Stimulated activated naive CD4-positive, alpha-beta T cell (primary cell): ENCODE results near the gene RPS8.
"Not testable (repeated sequence)": the region's sequence is repeated elsewhere in the genome, so short reads cannot be mapped to it uniquely, and the experiment has no call there.

Experiments
- DNase-seq, 6 experiments: peaks; one replicate each; lab custom pipeline; 2025; lab: John Stamatoyannopoulos, UW

The RPS8 gene

GRCh38 chr1:44780583-44781121 lies 5.3 kb downstream of the RPS8 start:
- no peak for DNase-seq

DNA sequence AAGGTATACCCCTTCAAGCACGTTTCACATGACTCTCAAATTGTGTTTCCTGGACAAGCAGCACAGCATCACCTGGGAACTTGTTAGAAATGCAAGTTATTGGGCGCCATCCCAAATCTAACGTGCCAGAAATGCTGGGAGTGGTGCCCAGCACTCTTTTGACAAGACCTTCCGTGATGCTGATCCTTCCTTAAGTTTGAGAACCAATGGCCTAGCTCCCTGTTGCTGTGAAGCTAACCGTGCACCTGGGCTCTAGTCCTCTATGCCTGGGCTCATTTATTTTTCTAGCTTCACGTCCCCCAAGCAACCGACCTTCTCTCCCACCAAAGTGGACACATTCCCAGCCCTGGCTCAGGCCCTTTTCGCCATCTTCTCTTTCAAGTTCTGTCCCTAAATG lies 8.4 kb downstream of the RPS8 start:
- DNase-seq = no peak

DNA sequence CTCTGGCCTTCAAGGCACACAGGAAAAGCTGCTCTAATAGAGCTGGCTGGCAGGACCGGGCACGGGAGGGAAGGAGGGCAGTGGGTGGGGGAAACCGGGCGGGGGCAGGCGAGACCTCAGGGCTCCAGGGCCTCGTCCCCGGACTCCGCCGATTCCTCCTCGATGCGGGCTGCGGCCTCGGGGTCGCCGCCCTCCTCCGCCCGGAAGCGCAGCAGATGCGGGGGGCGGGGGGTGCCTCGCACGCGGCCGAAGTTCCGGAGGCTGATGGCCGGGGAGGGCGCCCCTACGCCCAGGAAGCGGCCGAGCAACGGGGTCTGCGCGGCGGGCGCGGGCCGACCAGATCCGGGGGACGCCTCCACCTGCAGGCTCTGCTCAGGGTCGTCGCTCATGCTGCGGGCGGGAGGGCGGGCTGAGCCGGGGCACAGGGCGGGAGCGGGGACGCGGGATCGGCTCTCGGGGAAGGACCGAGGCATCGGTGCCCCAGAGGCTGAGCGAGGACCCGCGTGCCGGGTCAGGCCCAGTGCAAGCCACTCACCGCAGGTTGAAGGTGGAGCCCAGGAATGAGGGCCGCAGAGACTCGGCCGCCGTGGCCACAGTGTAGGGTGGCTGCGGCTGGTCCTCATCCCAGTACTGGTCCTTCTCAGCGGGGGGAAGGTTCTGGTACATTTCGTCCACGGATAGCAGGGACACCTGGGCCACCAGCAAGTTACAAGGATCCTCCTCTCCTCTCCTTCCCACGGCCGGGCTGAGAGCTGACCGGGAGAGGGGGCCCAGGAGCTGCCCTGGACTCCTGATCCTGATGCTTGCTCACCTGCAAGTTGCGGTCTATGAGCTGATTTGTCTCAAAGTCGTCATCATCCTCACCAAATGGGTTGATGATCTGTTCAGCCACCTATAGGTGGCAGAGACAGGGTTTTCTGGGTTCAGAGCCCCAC lies 9.0 kb downstream of the RPS8 start:
- DNase-seq = peak in 3 of 6 experiments; percentile 31 to 33 (median 32)

- no peak for DNase-seq
Observed at GRCh38 chr1:44785029-44785380, 9.7 kb downstream of the RPS8 start.

DNA sequence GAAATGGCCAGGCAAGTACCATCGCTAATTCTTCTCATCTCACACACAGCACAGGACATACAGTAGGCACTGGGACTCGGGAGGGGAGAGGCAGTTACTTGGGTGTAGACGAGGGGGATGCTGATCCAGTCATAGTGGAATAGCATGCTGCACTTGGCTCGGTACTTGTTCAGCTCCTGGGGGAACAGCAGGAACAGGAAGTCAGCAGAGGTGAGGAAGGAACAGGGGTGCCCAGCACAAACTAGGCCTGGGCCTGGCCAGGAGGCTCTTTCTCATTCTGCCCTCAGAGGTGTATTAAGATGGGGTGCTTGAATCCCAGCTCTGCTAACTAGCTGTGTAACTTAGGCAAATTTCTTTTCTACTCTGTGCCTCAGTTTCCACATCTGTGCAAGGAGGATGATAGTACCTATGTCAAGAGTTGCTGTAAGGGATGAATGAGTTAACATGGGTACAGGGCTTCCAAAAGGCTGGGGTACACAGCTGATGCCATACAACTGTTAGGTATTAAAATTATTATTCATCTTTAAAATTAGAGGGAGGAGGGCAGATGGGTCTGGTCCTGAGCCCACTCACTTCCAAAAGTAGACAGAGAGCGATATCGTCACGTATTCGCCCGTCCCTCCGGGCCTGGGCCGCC lies 10.3 kb downstream of the RPS8 start:
- no peak for DNase-seq

GRCh38 chr1:44786138-44786840 lies 10.9 kb downstream of the RPS8 start:
- peak; percentile 57 to 84 (median 75) for DNase-seq

GRCh38 chr1:44786841-44787426 lies 11.6 kb downstream of the RPS8 start:
- DNase-seq = no peak

GRCh38 chr1:44787506-44787905 lies 12.2 kb downstream of the RPS8 start:
- no peak for DNase-seq

DNA sequence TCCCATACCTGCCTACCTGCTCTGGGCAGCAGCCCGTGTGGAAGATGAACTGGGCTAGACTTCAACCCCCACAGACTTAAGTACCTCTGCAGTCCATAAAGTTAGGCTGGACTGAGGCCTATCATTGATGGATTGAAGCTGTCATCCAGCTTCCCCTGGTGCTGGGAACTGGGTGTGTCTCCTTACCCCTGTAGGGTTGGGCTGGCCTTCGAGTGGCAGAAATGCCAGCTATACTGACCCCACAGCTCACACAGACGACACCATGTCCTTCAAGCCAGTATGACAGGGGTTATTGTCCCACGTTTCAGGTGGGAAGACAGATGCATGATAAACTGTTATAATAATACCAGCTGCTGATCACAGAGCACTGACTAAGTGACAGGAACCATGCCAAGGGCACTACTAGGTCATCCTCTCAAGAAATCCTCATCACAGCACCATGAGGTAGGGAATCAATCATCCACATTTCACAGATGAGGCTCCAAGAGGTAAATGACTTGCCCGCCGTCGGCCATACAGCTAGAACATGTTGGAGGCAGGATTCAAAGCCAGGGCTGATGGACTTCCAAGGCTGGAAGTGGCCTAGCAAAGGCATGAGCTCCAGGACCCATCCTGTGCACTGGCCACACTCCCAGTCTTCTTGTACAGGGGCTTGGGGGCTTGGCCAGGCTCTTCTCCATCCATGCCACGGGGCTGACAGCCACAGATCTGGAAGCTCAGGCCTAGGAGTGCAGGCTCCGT lies 12.9 kb downstream of the RPS8 start, which contains the start of gene BEST4:
Gene BEST4, minus strand, starts transcription at position 51 of the 741 bp plus-strand sequence. CDS start 465 bp downstream, outside the sequence.
- DNase-seq = no peak

- no peak for DNase-seq
Observed at GRCh38 chr1:44790968-44791801, 15.8 kb downstream of the RPS8 start.

DNA sequence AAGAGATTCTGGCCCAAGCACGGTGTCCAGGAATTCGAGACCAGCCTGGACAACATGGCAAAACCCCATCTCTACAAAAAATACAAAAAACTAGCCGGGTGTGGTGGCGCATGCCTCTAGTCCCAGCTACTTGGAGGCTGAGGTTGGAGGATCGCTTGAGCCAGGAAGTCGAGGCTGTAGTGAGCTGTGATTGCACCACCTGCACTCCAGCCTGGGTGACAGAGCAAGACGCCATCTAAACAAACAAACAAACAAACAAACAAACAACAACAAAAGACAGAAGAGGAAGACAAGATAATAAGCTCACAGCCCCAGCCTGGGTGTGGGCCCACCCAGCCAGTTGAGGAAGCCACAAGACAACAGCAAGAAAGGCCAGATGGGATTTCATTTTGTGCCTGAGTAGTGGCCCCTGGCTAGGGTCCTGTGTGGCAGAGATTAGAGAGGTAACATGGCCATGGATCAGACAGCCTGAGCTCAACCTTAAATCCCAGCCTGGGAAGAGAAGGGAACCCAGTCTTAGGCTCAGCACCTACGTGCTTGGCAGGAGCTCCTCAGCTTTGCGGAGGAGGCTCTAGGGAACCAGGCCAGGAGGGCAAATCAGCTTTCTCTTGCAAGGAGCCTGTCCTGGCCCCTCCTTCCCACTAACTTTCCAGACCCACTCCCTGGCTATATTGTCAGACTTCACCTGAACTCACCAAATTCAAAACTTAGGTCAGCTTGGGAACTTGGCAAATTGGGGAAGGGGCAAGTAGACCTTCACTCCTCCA lies 17.6 kb downstream of the RPS8 start:
- no peak for DNase-seq

- DNase-seq = not testable (repeated sequence)
Observed at GRCh38 chr1:44797886-44798285, 22.5 kb downstream of the RPS8 start.

DNA sequence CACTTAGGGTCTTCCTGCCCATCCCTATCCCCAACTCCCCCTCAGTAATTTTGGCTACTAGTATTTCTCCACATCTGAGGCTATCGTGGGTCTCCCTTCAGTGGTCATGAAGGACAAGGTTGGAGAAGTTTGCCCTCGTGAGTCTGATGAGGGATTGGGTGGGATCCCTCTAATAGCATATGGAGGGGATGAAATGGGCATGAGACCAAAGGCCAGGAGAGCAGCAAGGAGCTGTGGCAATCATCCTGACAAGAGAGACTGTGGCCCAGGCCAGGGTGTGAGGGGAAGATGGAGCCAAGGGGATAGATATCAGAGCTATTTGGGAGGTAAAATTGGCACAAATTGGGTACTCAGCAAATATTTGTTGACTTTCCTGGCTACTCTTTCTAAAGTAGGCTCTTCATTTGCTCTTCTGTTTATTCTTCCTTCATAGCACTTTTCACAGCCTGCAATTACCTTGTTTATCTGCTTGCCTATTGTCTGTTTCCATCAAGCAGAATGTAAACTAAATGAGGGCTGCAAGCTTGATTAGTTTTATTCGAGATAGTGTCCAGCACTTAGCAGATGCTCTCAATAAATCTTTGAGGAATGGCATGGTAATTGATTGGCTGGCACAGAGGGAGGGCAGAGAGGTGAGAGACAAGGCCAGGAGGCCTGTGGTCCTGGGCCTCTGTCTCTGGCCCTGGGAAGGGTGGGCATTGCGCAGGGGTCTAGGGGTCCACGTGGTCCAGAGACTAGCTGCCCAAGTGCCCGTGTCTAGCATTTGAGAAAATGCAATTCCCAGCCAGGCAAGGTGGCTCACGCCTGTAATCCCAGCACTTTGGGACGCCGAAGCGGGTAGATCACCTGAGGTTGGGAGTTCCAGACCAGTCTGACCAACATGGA lies 23.4 kb downstream of the RPS8 start:
- DNase-seq = no peak

- DNase-seq = peak; percentile 95 to 99 (median 98)
Observed at GRCh38 chr1:44799770-44800584, 24.6 kb downstream of the RPS8 start, which contains the start of gene PLK3. Gene PLK3, plus strand, starts transcription at chr1:44800377. Its CDS starts 87 bp downstream, at chr1:44800464.

DNA sequence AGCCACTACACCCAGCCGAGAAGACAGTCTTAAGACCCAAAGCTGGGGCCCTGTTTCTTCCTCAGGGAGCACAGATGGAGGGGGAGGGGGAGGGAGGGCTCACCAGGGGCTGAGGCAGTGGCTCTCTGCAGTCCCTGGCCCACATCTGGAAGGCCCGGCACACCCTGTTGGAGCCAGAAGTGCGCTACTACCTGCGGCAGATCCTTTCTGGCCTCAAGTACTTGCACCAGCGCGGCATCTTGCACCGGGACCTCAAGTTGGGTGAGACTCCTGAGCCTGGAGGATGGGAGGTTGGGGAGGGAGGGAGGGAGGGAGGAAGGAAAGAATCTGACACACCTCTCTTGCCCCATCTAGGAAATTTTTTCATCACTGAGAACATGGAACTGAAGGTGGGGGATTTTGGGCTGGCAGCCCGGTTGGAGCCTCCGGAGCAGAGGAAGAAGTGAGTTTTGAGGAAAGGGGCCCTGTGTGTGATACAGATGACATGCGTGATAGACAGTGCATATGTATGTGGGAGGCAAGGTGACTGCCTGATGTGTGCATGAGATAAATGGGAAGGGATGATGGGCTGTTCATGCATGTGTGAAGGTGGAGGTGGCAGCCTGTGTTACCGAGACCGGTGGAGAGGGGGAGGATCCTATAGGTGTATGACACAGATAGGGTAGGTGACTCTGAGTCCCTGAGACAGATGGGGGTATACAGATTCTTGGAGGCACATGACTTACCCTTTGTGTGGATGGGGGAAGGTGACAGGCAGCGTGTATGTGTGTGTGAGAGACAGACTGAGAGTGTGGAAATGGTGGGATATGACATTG lies 26.4 kb downstream of the RPS8 start:
- DNase-seq = peak in 4 of 6 experiments; percentile 26 to 68 (median 28)

- no peak for DNase-seq
Observed at GRCh38 chr1:44802306-44803061, 27.1 kb downstream of the RPS8 start.
